Activated CD4-positive, alpha-beta T cell treated with anti-CD3 and anti-CD28 coated beads, Interleukin-10, Interleukin-2, amounts not matched to agents 100 ng/mL and 50 ng/mL, durations not matched to agents 16 hours and 8 hours (primary cell): ENCODE data around the gene ZBTB20.
"Not testable (repeated sequence)": the region's sequence is repeated elsewhere in the genome, so short reads cannot be mapped to it uniquely, and the experiment has no call there.

Experiments used
- DNase-seq: peaks from one replicate; pipeline ENCODE4 v3.0.0-alpha.2; 2020

The ZBTB20 gene

GRCh38 chr3:115147329-115148141, 447 bp upstream of the ZBTB20 start:
- DNase-seq, result peak; percentile 97

GRCh38 chr3:115146032-115146417, 1.1 kb downstream of the ZBTB20 start:
- DNase-seq, result peak; percentile 66

GRCh38 chr3:115141033-115141757, 5.9 kb downstream of the ZBTB20 start:
- no peak for DNase-seq

GRCh38 chr3:115139072-115139471, 8.0 kb downstream of the ZBTB20 start:
- no peak for DNase-seq

DNA sequence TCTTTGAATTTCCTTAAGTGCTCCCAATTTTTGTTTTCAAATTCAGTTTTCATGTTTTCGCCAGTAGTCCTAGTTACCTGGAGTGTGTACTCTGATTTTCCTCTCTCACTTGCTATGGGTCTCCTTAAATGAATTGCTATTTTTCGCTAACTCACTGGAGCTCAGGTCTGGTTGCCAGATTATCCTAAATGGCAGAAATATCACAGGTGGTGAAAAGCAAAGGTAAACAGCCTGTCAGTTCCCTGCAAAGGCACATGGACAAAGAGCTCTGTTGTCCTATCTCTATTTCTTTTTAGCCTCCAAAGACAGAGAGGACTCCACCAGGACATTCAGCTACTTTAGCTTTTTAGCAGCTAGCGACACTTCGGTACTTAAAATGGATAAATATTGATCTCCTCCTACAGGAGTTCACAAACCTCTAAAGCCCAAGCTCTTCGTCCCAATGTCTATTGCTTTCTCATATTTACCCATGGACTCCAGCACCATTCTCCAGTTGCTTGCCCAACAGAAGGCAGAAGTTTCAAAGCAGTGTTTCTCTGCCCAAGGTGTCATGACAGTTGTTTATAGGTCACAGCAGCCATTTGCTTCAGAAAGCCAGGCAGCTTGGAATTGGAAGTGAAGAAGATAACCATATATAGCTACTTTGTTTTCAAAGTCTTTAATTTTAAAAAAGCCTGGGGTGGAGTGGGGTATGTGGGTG, 12.3 kb downstream of the ZBTB20 start:
- DNase-seq, result no peak

DNA sequence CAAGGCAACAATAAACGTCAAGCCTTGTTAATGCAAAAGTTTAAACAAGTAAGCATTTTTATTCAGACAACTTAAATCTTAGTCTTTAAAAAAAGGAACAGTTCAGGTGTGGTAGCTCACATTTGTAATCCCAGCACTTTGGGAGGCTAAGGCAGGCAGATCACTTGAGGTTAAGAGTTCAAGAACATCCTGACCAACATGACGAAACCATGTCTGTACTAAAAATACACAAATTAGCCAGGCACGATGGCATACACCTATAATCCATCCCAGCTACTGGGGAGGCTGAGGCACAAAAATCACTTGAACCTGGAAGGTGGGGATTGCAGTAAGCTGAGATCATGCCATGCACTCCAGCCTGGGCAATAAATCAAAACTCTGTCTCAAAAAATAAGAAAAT, 19.9 kb downstream of the ZBTB20 start:
- DNase-seq, result no peak

DNA sequence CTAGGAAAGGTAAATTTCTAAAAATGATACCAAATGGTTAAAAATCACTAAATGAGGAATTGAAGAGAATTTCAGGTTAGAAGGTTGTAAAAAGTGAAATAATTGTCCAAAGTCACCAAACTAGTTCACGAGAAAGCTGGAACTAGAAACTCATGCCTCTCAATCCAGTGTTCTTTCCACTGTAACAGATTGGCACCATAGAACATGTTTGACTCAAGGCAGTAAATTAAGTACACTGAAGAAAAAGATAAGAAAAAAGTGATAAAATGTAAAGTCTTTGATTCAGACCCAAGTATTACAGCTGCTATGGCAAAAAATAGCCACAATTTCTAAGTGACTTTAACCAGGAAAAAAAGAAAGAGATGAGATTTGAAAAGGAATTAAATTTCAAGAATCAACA, 26.5 kb downstream of the ZBTB20 start:
- no peak for DNase-seq

GRCh38 chr3:115113367-115113766, 33.7 kb downstream of the ZBTB20 start:
- DNase-seq, result no peak

- no peak for DNase-seq
Observed at GRCh38 chr3:115111632-115112031, 35.5 kb downstream of the ZBTB20 start.

GRCh38 chr3:115110830-115111229, 36.3 kb downstream of the ZBTB20 start:
- DNase-seq, result no peak

- not testable (repeated sequence) for DNase-seq
Observed at GRCh38 chr3:115110066-115110465, 37.0 kb downstream of the ZBTB20 start.

DNA sequence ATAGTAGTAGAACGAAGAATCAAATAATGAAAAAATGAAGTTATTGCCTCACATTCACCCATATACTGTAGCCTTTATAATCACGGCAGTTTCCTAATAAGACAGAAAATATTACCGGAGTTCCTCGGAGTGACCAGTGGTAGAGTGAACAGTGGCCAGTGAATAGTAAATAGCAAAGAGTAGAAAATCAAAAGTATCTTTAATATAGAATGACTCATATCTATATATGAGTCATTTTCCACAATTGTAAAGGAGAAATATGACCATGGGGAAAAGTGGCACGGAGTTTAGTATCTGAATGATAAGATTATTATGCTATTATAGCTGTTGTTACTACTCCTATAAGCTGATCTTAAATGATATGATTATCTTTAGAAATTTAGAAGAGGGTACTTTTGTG, 38.5 kb downstream of the ZBTB20 start:
- DNase-seq, result no peak

- DNase-seq, result no peak
Observed at GRCh38 chr3:115102046-115102445, 45.0 kb downstream of the ZBTB20 start.

- no peak for DNase-seq
Observed at GRCh38 chr3:115100806-115101205, 46.3 kb downstream of the ZBTB20 start.

DNA sequence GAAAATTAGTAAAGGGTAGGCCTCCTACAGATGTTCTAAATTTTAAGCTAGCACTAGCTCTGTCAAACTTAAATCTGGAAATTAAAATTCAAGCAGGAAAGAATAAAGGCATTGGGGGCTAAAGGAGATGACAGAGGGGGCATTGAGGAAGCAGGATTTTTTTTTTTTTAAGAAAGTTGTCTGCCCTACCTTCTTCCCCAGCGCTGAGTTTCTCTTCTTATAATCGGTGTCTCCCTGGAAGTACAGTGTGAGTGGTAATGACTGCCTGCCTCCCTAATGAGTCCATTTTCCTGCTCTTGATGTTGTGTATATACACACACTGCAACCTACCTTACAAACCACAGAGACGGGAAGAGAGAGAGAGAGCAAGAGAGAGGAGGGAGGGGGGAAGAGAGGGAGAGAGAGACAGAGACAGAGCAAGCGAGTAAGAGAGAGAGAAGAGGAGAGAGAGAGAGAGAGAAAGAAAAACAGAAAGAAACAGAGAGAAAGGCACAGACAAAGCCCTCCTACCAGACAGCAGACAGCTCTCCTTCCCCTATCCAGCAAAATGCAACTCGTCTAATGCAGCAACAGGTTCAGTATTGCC, 47.0 kb downstream of the ZBTB20 start:
- peak; percentile 60 for DNase-seq

DNA sequence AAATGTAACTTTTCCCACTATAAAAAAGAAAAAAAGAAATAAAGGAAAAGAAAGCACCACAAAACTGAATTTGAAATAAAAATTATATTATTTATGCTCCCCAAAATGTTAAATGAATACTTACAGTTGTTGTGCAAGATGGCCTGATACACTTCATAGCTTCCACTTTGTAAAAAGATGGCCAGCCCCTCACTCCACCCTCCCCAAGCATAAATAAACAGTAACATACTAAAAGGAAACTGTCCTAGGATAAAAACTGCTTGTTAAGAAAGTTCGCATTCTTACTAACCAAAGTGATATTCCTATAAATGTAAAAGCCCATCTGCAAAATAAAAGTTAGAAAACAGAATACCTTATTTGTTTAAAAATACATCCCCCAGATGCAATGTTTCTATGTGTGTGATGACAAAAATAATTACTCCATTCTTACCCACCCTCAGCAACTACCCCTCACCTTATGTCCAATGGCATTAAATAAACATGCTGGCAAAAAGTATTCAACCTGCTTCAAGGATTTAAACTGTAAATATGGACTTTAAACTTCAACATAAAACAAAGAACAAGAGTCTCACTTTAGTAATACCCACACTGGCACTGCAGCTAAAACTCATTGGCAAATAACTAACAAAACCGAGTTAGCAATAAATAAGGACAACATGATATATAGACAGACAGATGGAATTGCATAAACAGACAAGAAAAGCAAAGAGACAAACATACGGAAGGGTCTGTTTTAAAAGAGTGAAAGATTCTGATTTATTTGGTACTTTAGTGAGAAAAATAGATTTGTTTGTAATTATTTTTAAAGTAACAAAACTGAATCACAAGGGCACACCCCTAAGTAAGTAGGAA, 47.7 kb downstream of the ZBTB20 start:
- no peak for DNase-seq

DNA sequence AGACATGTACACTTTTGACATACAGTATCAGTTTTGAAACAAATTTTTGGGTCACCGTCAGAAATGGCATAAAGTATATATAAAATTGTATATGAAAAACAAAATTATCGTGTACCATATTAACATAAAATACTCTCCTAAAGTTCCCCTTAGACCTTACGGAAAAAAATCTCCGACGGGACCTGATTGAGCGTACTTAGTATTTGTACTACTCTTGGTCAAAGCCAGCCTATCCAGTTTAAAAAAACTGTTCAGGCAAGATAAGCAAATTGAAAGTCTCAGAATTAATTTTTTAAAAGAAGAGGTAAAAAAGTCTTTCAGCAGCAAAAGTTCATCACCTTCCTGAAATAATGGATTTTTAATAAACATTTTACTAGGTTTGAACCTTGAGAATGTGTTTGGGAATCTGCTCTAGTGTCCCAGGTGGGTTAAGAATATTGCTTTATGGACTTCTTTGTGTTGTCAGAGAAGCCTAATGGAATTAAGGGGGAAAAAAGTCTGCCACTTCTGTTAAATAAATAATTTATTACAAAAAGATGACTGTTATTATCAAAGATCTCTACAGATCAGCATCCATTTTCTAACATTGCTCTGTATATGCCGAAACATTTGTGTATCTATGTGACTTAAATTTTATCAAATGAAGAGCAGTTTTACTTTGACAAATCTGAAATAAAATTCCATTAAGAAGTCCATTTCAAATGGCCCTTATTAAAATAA, 48.6 kb downstream of the ZBTB20 start:
- no peak for DNase-seq

GRCh38 chr3:115095236-115095635, 51.9 kb downstream of the ZBTB20 start:
- DNase-seq, result no peak

DNA sequence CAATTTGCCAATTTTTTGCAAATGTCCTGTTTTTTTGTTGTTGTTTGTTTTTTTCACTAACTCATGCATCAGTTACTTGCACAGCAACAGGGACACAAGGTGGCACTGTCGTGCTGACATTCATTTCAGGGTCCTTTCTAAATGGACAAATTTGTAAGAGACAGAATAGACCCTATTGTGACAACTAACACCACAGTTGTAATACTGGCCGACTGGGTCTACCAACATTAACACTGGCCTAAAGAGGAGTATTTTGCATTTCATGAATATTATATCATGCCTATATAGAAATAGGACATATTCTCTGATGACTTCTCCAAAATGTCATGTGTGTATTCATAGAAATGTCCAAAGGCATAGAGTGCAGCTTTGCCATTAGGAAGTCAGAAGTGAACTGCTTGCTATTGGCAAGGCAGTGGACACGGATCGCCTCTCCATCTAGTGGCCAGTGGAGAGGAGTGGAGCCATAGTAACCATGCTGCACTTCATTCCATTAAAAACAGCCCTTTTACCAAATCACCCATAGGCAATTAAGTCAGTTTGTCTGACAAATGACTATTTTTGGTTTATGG, 54.8 kb downstream of the ZBTB20 start:
- peak; percentile 45 for DNase-seq

- DNase-seq, result no peak
Observed at GRCh38 chr3:115090712-115091111, 56.4 kb downstream of the ZBTB20 start.

DNA sequence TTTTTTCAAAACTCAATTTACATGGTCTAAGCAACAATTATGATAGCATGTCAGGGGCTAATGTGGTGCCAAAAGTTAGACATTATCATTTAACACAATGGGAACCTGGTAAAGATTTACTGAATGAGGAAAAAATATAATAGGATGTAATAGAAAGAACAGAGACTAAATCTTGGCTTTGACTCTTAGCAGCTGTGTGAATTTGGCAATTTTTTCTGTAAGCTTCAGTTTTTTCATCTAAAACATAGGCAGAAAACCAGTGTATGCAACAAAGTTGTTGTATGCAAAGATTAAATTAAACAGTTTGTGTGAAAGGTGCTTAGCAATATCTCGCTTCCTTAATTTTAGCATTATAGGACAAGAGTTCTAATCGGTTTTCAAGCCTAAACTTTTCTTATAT, 57.6 kb downstream of the ZBTB20 start:
- no peak for DNase-seq
